SK-N-SH (cell line): ENCODE results near the gene KHNYN. TPM values are rescaled to one million over a fixed set of nuclear protein-coding genes. Genes with fewer than 3 reads are reported as not detected.

Experiments
- CTCF ChIA-PET: fragments of 300-600, 350-600 bp; formaldehyde crosslinking; extraction: SDS; loops from one replicate; lab custom pipeline; 2021; lab: Yijun Ruan, JAX
- POLR2A ChIA-PET: fragments of 350-600 bp; sonication (Branson Sonifier 250); formaldehyde crosslinking; extraction: SDS; loops from one replicate; lab custom pipeline; 2020; ENCODE audit warnings: antibody characterized with exemption, inconsistent platforms; lab: Yijun Ruan, JAX
- DNase-seq: peaks from one replicate; pipeline ENCODE4 v3.0.0; 2012
- H2AFZ ChIP-seq: fragments of 200-600 bp; sonication (generic); 2 replicates; pipeline ENCODE4 v1.8.1; 2016; ENCODE audit warnings: antibody characterized with exemption, mild to moderate bottlenecking, low read depth
- H3F3A ChIP-seq: fragments of 200-600 bp; sonication (generic); replicated peaks from 2 replicates; pipeline ENCODE3; 2016; ENCODE audit warnings: antibody characterized with exemption, mild to moderate bottlenecking; ENCODE audit not compliant: insufficient read depth
- H3K27ac ChIP-seq, 2 experiments: fragments of 200-500 bp in 1 of 2; fragments of 200-600 bp in 1 of 2; sonication (Bioruptor generic) in 1 of 2; sonication (generic), shearing (Covaris generic) in 1 of 2; 2 replicates each; pipeline versions ENCODE4 v1.5.1 to v1.6.1; 2014 to 2016; ENCODE audit warnings: low read depth in 2 of 2, inconsistent platforms in 1 of 2, low read length in 1 of 2, mild to moderate bottlenecking in 1 of 2, mixed read lengths in 1 of 2
- H3K27me3 ChIP-seq: fragments of 200-600 bp; sonication (generic), shearing (Covaris generic); 2 replicates; pipeline ENCODE4 v1.6.1; 2016; ENCODE audit warnings: mixed run types; ENCODE audit not compliant: insufficient read depth
- H3K36me3 ChIP-seq, 2 experiments: fragments of 200-500 bp in 1 of 2; fragments of 200-600 bp in 1 of 2; sonication (Bioruptor generic) in 1 of 2; sonication (generic) in 1 of 2; replicated peaks in 1 of 2; 2 replicates each; pipeline versions ENCODE3 to v1.5.1; 2014 to 2016; ENCODE audit warnings: low read length in 1 of 2, mild to moderate bottlenecking in 1 of 2; ENCODE audit not compliant: insufficient read depth in 2 of 2, control insufficient read depth in 1 of 2
- H3K4me1 ChIP-seq, 2 experiments: fragments of 200-500 bp in 1 of 2; fragments of 200-600 bp in 1 of 2; sonication (Bioruptor generic) in 1 of 2; sonication (generic), shearing (Covaris generic) in 1 of 2; 2 replicates each; pipeline versions ENCODE4 v1.5.1 to v1.6.1; 2014 to 2016; ENCODE audit warnings: low read depth in 1 of 2, low read length in 1 of 2, mixed run types in 1 of 2; ENCODE audit not compliant: insufficient read depth in 2 of 2, control insufficient read depth in 1 of 2
- H3K4me2 ChIP-seq: fragments of 200-600 bp; sonication (generic), shearing (Covaris generic); 2 replicates; pipeline ENCODE4 v1.6.1; 2017; ENCODE audit warnings: mixed run types
- H3K4me3 ChIP-seq, 2 experiments: fragments of 200-500 bp in 1 of 2; fragments of 200-600 bp in 1 of 2; sonication (Bioruptor generic) in 1 of 2; sonication (generic), shearing (Covaris generic) in 1 of 2; 2 replicates each; pipeline versions ENCODE4 v1.5.1 to v1.8.1; 2014 to 2016; ENCODE audit warnings: low read depth in 2 of 2, inconsistent platforms in 1 of 2, low read length in 1 of 2, mild to moderate bottlenecking in 1 of 2, mixed read lengths in 1 of 2, moderate library complexity in 1 of 2
- H3K79me2 ChIP-seq: fragments of 200-600 bp; sonication (generic); 2 replicates; pipeline ENCODE4 v1.8.1; 2017; ENCODE audit warnings: mild to moderate bottlenecking; ENCODE audit not compliant: insufficient read depth
- H3K9ac ChIP-seq: fragments of 200-600 bp; sonication (generic); 2 replicates; pipeline ENCODE4 v1.6.1; 2017; ENCODE audit warnings: mixed run types
- H3K9me2 ChIP-seq: fragments of 200-600 bp; sonication (generic); 2 replicates; pipeline ENCODE4 v1.6.1; 2017; ENCODE audit warnings: mixed run types
- H3K9me3 ChIP-seq: fragments of 200-600 bp; sonication (generic); 2 replicates; pipeline ENCODE4 v1.6.1; 2017; ENCODE audit warnings: mixed run types, mild to moderate bottlenecking, moderate library complexity
- H4K20me1 ChIP-seq: fragments of 200-600 bp; sonication (generic); 2 replicates; pipeline ENCODE4 v1.6.1; 2017; ENCODE audit warnings: mild to moderate bottlenecking, mixed run types; ENCODE audit not compliant: insufficient read depth
- CHD2 ChIP-seq: fragments of 150-350 bp; IDR thresholded peaks from 2 replicates; pipeline ENCODE4 v1.6.1; 2018; ENCODE audit warnings: low read length; ENCODE audit not compliant: partially characterized antibody
- CTCF ChIP-seq: fragments of 200-600 bp; sonication (generic); IDR thresholded peaks from 2 replicates; pipeline ENCODE4 v1.6.1; 2017; ENCODE audit warnings: antibody characterized with exemption, mild to moderate bottlenecking, moderate library complexity
- ELF1 ChIP-seq: IDR thresholded peaks from 2 replicates; pipeline ENCODE4 v1.4.0; 2012
- FOXJ3 ChIP-seq: sonication (generic); formaldehyde crosslinking; IDR thresholded peaks from 2 replicates; pipeline ENCODE4 v1.5.1; 2020; ENCODE audit warnings: mild to moderate bottlenecking, missing genetic modification reagents
- GABPA ChIP-seq: IDR thresholded peaks from 2 replicates; pipeline ENCODE4 v1.4.0; 2012; ENCODE audit warnings: low read depth, mild to moderate bottlenecking
- GATA2 ChIP-seq: sonication (generic); formaldehyde crosslinking; IDR thresholded peaks from 2 replicates; pipeline ENCODE4 v1.5.0; 2020; ENCODE audit warnings: mild to moderate bottlenecking, missing genetic modification reagents
- MAX ChIP-seq: IDR thresholded peaks from 2 replicates; pipeline ENCODE4 v1.4.0; 2012; ENCODE audit warnings: low read depth
- MEF2A ChIP-seq: IDR thresholded peaks from 2 replicates; pipeline ENCODE4 v1.4.0; 2012; ENCODE audit warnings: low read depth, borderline replicate concordance
- MXI1 ChIP-seq: IDR thresholded peaks from 2 replicates; pipeline ENCODE4 v1.6.1; 2012; ENCODE audit warnings: mild to moderate bottlenecking, low read depth, low read length, improper control_type of control experiment
- PBX3 ChIP-seq: IDR thresholded peaks from 2 replicates; pipeline ENCODE4; 2012
- RCOR1 ChIP-seq: fragments of 150-350 bp; IDR thresholded peaks from 2 replicates; pipeline ENCODE4 v1.6.1; 2017; ENCODE audit warnings: antibody characterized with exemption, low read length
- RFX5 ChIP-seq: IDR thresholded peaks from 2 replicates; pipeline ENCODE4 v1.6.1; 2012; ENCODE audit warnings: mild to moderate bottlenecking, improper control_type of control experiment, low read length
- SMC3 ChIP-seq: IDR thresholded peaks from 2 replicates; pipeline ENCODE4 v1.6.1; 2012; ENCODE audit warnings: low read depth, low read length, improper control_type of control experiment
- TCF12 ChIP-seq: IDR thresholded peaks from 2 replicates; pipeline ENCODE4 v1.4.0; 2012
- USF1 ChIP-seq: IDR thresholded peaks from 2 replicates; pipeline ENCODE4 v1.4.0; 2012; ENCODE audit warnings: low read depth, borderline replicate concordance
- USF2 ChIP-seq: fragments of 150-350 bp; IDR thresholded peaks from 2 replicates; pipeline ENCODE4 v1.6.1; 2017; ENCODE audit warnings: antibody characterized with exemption, low read length, low read depth, borderline replicate concordance
- ZBTB33 ChIP-seq: IDR thresholded peaks from 2 replicates; pipeline ENCODE4 v1.4.0; 2012; ENCODE audit warnings: low read depth, borderline replicate concordance
- WGBS: methylation state at CpG from one replicate; pipeline ENCODE4 v1.1.6; 2017; ENCODE audit warnings: low lambda C conversion rate; 5-methylcytosine and 5-hydroxymethylcytosine counted together
- polyA plus RNA-seq, 3 experiments: library from polyadenylated mRNA; depleted of rRNA; stranded (reverse); fragments of >200 nt; gene quantifications; 2 replicates each; pipeline ENCODE4 v1.2.3, GENCODE V29; 2012

The KHNYN gene
- polyA plus RNA-seq, 1 of the 3 experiments (the other 2 are of a cell fraction) = 18.3 TPM

- no peak overlapping the region for H3K27ac ChIP-seq
- H3K9me3 ChIP-seq = no peaks in the 10 kb centered on the region
- TF ChIP-seq MEF2A (no peak), GABPA (no peak)
- no peaks in the 10 kb centered on the region for H4K20me1 ChIP-seq
- H3K4me3 ChIP-seq = no peak overlapping the region
- H3K9me2 ChIP-seq = no peaks in the 10 kb centered on the region
- CTCF ChIA-PET = interaction anchor here (0.7 to 16.1 kb wide), 6 partner anchors 10 to 94 kb away, joined by 3 to 275 read pairs (median 10); no protein-coding TSS in a partner anchor
- peaks cover 7% of the 10 kb centered on the region for H3F3A ChIP-seq
- no peaks in the 10 kb centered on the region for H3K36me3 ChIP-seq
- no peak overlapping the region for H3K4me2 ChIP-seq
- peaks cover 12% of the 10 kb centered on the region for H3K79me2 ChIP-seq
- no peak for DNase-seq
- H2AFZ ChIP-seq = no peak overlapping the region
- peaks cover 17 to 24% of the 10 kb centered on the region in 2 experiments; a peak in 3 of 4 replicates for H3K4me1 ChIP-seq
- POLR2A ChIA-PET = no interaction called here
- H3K9ac ChIP-seq = no peak overlapping the region
- WGBS = 92% methylated on average over 2 of the region's 2 CpGs
- no peaks in the 10 kb centered on the region for H3K27me3 ChIP-seq
Observed at GRCh38 chr14:24426150-24426911, 3.4 kb upstream of the KHNYN start.

GRCh38 chr14:24426912-24427536, 2.7 kb upstream of the KHNYN start:
- H3K9me2 ChIP-seq = no peaks in the 10 kb centered on the region
- CTCF ChIA-PET = interaction anchor here (0.7 to 16.1 kb wide), 7 partner anchors 8 to 95 kb away, joined by 3 to 275 read pairs (median 5); no protein-coding TSS in a partner anchor
- H3K27me3 ChIP-seq = no peaks in the 10 kb centered on the region
- H3K9me3 ChIP-seq = no peaks in the 10 kb centered on the region
- H3K4me2 ChIP-seq = no peak overlapping the region
- no peak overlapping the region for H3K9ac ChIP-seq
- H4K20me1 ChIP-seq = peaks cover 2% of the 10 kb centered on the region
- no peak overlapping the region for H2AFZ ChIP-seq
- no peak overlapping the region for H3K4me3 ChIP-seq
- H3F3A ChIP-seq = peaks cover 7% of the 10 kb centered on the region
- WGBS = 93% methylated on average over 8 of the region's 8 CpGs
- POLR2A ChIA-PET = no interaction called here
- no peak for DNase-seq
- H3K27ac ChIP-seq = no peak overlapping the region
- H3K79me2 ChIP-seq = peaks cover 19% of the 10 kb centered on the region
- peaks cover 0 to 3% of the 10 kb centered on the region in 2 experiments for H3K36me3 ChIP-seq
- peaks cover 24 to 28% of the 10 kb centered on the region in 2 experiments; a peak in 3 of 4 replicates for H3K4me1 ChIP-seq
- TF ChIP-seq ZBTB33 = no peak
- no peak for TF ChIP-seq PBX3
- TF ChIP-seq TCF12 = no peak
- TF ChIP-seq RCOR1 = no peak
- no peak for TF ChIP-seq CHD2
- TF ChIP-seq MAX = no peak
- no peak for TF ChIP-seq CTCF
- TF ChIP-seq GATA2 (CRISPR knock-in tag) = no peak
- no peak for TF ChIP-seq MXI1
- TF ChIP-seq USF2 = no peak
- no peak for TF ChIP-seq MEF2A
- TF ChIP-seq GABPA = no peak
- no peak for TF ChIP-seq RFX5
- no peak for TF ChIP-seq SMC3
- no peak for TF ChIP-seq ELF1
- TF ChIP-seq FOXJ3 = no peak
- no peak for TF ChIP-seq USF1
